Esophagus squamous epithelium (tissue), 5 donors: ENCODE measurements around the gene SPINK6. TPM values are rescaled to one million over a fixed set of nuclear protein-coding genes. Genes with fewer than 3 reads are reported as not detected.

Experiments used
- DNase-seq: peaks from one replicate; lab custom pipeline; 2025; lab: John Stamatoyannopoulos, UW
- H3K27ac ChIP-seq, 4 donors: fragments of 200-600 bp; sonication (generic); one replicate each; pipeline ENCODE4 v1.5.1; 2016 to 2019; ENCODE audit warnings: mild to moderate bottlenecking in 1 of 4
- H3K27me3 ChIP-seq, 4 donors: fragments of 200-600 bp; sonication (generic); 1 replicate in 3 of 4; 2 replicates in 1 of 4; pipeline versions ENCODE4 v1.5.1 to v1.6.0; 2017 to 2021; ENCODE audit warnings: antibody characterized with exemption in 1 of 4
- H3K36me3 ChIP-seq, 3 donors: fragments of 200-600 bp; sonication (generic); one replicate each; pipeline ENCODE4 v1.5.1; 2016 to 2019
- H3K4me1 ChIP-seq, 3 donors: fragments of 200-600 bp; sonication (generic); one replicate each; pipeline ENCODE4 v1.5.1; 2017 to 2019
- H3K4me3 ChIP-seq, 4 donors: fragments of 200-600 bp; sonication (generic); 1 replicate in 3 of 4; 2 replicates in 1 of 4; pipeline ENCODE4 v1.5.1; 2016 to 2019; ENCODE audit warnings: mild to moderate bottlenecking in 2 of 4, moderate library complexity in 1 of 4
- H3K9me3 ChIP-seq, 3 donors: fragments of 200-600 bp; sonication (generic); one replicate each; pipeline ENCODE4 v1.5.1; 2016 to 2019
- CTCF ChIP-seq, 6 experiments: fragments of 450-650 bp in 4 of 6; fragments of 200-600 bp in 2 of 6; sonication (generic) in 2 of 6; IDR thresholded peaks; one replicate each; pipeline ENCODE4 v1.5.1; 2016 to 2019; ENCODE audit warnings: antibody characterized with exemption in 6 of 6, mild to moderate bottlenecking in 4 of 6, moderate library complexity in 4 of 6
- POLR2A ChIP-seq, 4 donors: fragments of 450-650 bp; IDR thresholded peaks; one replicate each; pipeline ENCODE4 v1.6.1; 2017; ENCODE audit warnings: antibody characterized with exemption in 4 of 4, mild to moderate bottlenecking in 4 of 4, moderate library complexity in 3 of 4
- WGBS, 2 donors: methylation state at CpG; one replicate each; pipeline ENCODE4 v1.1.5; 2018; 5-methylcytosine and 5-hydroxymethylcytosine counted together
- intact Hi-C: fragments of 100-400 bp; cut with DNase I; formaldehyde crosslinking; loops from one replicate; pipeline ENCODE4 v1.15.0; 2022
- total RNA-seq, 4 donors: library from RNA; depleted of rRNA; stranded (reverse); fragments of >200 nt; gene quantifications; one replicate each; pipeline ENCODE4 v1.1.0, GENCODE V29; 2016
- donor health status: DM: yes; HTN: yes; CAD: no.

SPINK6 gene
- total RNA-seq, 4 donors from 2014 or later, result 2.5 TPM; not detected in 3

DNA sequence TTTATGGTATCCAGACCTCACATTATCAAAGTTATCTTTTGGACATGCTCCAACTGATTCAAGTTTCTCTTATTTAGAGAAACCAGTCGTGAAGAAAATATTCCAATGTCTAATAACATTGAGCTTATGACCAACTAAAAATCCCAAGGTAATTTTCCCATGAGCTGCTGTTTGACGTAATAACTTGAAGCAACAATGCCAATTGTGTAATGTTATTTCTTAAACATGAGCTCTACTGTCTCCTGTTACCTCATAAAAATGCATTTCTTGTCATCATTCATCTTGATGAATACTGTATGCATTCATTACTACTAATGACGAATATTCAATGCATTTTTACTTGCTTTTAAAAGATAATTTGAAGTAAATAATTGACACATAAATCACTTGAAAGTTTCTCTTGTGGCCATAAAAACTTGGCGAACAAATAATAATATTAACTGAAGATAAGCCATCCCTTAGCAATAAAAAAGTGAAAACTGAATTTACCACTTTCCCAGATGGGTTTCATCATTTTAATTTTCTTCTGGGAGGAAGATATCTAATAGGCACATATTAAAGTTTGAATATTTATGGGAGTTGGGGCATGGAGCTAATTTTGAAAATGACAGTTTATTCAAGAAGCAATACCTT is 35.1 kb downstream of the SPINK6 start:
- TF ChIP-seq POLR2A (IDR thresholded peaks at IDR 0.05), result no peak
- TF ChIP-seq CTCF (IDR thresholded peaks at IDR 0.05), result no peak
- H3K36me3 ChIP-seq, result no peaks in the 10 kb centered on the region
- H3K9me3 ChIP-seq, result no peaks in the 10 kb centered on the region
- 52 to 57% methylated on average over 4 of the region's 4 CpGs for WGBS, 2 donors
- H3K4me3 ChIP-seq, result no peak overlapping the region
- no peaks in the 10 kb centered on the region for H3K27me3 ChIP-seq
- intact Hi-C loops, result no loop called here
- H3K27ac ChIP-seq, result no peak overlapping the region
- no peaks in the 10 kb centered on the region for H3K4me1 ChIP-seq
- DNase-seq, result no peak

DNA sequence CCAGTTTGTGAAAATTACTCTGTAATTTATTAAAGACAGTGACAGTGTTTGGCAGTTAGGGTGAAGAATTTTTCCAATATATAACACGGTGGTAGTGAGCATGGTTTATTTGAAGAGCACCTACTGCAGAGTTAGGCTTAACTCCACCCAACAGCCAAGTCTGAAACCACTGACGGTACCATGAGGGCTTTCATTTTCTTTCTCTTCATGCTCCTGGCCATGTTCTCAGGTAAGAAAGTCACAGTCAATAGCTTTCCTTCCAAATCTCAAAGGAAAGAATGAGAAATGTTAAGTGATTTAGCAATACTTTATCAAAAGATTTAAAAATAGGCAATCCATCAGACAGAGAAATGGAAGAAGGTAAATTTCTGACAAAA is 35.6 kb downstream of the SPINK6 start, which contains the start of gene MARCOL:
Gene MARCOL (plus strand): TSS at position 108 of the 377 bp plus-strand sequence. CDS start 73 bp downstream, at position 181.
- Histone ChIP-seq H3K36me3 (no peaks in the 10 kb centered on the region), H3K27ac (no peak within 1 kb of the TSS), H3K9me3 (no peaks in the 10 kb centered on the region), H3K4me1 (no peaks in the 10 kb centered on the region), H3K4me3 (no peak within 1 kb of the TSS), H3K27me3 (no peaks in the 10 kb centered on the region)
- WGBS, 2 donors, result 52 to 71% methylated on average over 2 of the region's 2 CpGs
- intact Hi-C loops, result no loop called here
- no peak for DNase-seq
- TF ChIP-seq POLR2A (IDR thresholded peaks at IDR 0.05) (no peak), CTCF (IDR thresholded peaks at IDR 0.05) (no peak)

DNA sequence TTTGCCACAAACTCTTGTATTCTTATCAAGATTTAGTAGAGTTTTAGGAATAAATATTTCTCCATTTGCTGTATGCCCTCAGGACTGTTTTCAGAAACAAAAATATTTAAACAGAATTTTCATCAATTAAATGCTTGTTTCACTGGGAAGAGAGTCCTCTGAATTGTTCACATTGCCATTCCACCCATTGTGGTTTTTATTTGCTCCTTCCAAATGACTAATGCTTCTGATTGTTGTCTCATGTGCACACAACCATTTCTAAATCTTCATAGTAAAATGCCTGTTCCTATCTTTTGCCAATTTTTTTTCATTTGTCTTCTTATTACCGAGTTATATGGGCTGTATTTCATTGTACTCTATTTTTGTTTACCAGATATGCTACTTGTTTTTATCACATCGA is 46.1 kb downstream of the SPINK6 start:
- intact Hi-C loops, result no loop called here
- no peaks in the 10 kb centered on the region for H3K4me1 ChIP-seq
- WGBS, 2 donors, result 53 to 61% methylated on average over 2 of the region's 2 CpGs
- no peaks in the 10 kb centered on the region for H3K27me3 ChIP-seq
- H3K36me3 ChIP-seq, result no peaks in the 10 kb centered on the region
- no peak overlapping the region for H3K27ac ChIP-seq
- H3K4me3 ChIP-seq, result no peak overlapping the region
- DNase-seq, result no peak
- H3K9me3 ChIP-seq, result no peaks in the 10 kb centered on the region
- TF ChIP-seq POLR2A (IDR thresholded peaks at IDR 0.05) (no peak), CTCF (IDR thresholded peaks at IDR 0.05) (no peak)

DNA sequence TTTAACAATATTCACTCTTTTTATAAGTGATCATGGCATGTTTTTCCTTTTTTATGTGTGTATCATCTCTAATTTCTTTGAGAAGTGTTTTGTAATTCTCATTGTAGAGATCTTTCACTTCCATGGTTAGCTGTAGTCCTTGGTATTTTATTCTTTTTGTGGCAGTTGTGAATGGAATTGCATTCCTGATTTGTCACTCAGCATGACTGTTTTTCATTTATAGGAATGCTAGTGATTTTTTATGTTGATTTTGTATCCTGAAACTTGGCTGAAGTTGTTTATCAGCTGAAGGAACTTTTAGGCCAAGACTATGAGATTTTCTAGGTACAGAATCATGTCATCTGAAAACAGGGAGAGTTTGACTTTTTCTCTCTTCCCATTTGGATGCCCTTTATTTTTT is 52.6 kb downstream of the SPINK6 start:
- Histone ChIP-seq H3K4me1 (no peaks in the 10 kb centered on the region), H3K27me3 (no peaks in the 10 kb centered on the region), H3K4me3 (no peak overlapping the region), H3K9me3 (peaks cover 0 to 27% (median 5%) of the 10 kb centered on the region in 3 donors), H3K36me3 (no peaks in the 10 kb centered on the region), H3K27ac (no peak overlapping the region)
- intact Hi-C loops, result no loop called here
- TF ChIP-seq CTCF (IDR thresholded peaks at IDR 0.05), result no peak
- no peak for TF ChIP-seq POLR2A (IDR thresholded peaks at IDR 0.05)
- DNase-seq, result no peak

DNA sequence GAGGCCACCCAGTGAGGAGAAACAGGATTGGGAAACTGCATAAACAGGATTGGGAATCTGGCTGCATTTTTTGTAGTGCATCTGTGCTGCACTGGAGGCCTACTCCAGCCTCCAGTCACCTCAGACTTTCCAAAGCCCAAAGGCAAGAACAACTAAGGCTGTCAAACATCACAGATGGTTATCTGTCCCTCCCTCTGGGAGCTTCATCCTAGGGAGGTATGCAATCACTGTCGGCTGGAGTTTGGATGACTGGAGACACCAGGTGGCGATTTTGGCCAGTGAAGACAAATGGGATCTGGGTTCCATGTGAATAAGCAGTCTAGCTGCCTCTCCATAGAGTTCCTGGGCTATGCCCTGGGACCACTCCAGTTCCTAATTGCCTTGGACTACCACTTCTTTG is 56.4 kb downstream of the SPINK6 start:
- DNase-seq, result no peak
- Histone ChIP-seq H3K4me1 (no peaks in the 10 kb centered on the region), H3K4me3 (no peak overlapping the region), H3K9me3 (peaks cover 0 to 27% (median 5%) of the 10 kb centered on the region in 3 donors), H3K36me3 (no peaks in the 10 kb centered on the region), H3K27me3 (no peaks in the 10 kb centered on the region), H3K27ac (no peak overlapping the region)
- TF ChIP-seq POLR2A (IDR thresholded peaks at IDR 0.05), result no peak
- no peak for TF ChIP-seq CTCF (IDR thresholded peaks at IDR 0.05)
- intact Hi-C loops, result no loop called here
- WGBS, 2 donors, result no CpG with 5 or more reads among the region's 2 CpGs
